Activated CD4-positive, alpha-beta T cell treated with anti-CD3 and anti-CD28 coated beads for 4 hours (primary cell): ENCODE data around the gene SLC22A23.
A peak's percentile ranks its signal among the peaks of the same experiment; 100 is the strongest.

Experiments
- DNase-seq, 2 donors: peaks; one replicate each; pipeline ENCODE4 v3.0.0-alpha.2; 2020

Gene SLC22A23

DNA sequence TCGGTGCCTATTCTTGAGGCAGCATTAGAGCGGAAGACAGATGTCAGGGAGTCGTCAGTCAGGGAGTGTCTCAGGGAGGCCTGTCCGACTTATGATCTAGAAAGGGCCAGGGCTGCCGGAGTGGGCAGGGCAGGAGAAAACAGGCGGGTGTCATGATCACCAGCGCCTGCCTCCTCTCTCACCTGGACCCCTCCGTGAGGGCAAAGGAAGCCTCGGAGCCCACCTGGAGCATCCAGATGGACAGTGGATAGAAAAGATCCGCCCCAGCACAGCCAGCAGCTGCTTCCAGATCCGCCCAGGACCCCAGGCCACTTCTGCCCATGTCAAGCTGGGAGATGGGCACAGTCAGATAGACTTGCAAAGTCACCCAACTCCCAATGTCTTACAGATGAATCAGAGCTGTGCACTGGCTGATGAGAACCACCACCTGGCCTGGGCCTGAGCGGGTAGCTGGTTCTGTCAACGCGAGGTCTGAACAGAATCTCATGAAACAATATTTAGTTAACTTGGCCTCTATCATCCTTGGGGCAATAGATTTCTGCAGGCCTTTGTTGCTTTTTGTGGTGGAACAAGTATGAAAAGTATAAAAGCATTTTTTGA lies 175.9 kb downstream of the SLC22A23 start:
- DNase-seq, result no peak

DNA sequence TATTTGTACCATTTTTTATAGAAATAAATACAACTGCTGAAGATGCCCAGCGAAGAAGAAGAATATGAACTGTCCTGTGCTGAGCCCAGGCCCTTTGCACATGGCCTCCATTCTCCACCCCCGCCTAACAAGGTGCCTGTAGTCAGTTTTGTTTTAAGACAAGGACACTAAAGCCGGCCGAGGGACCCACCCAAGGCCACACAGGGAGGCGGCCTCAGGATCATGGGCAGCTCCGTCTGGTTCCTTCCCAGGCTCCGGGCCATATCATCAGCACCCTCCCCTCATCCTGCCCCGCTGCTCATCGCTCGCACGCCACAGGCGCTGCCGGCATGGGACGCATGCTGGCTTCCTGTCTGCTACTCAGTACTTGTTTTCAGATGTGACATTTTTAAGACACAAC lies 176.8 kb downstream of the SLC22A23 start:
- DNase-seq, result no peak

DNA sequence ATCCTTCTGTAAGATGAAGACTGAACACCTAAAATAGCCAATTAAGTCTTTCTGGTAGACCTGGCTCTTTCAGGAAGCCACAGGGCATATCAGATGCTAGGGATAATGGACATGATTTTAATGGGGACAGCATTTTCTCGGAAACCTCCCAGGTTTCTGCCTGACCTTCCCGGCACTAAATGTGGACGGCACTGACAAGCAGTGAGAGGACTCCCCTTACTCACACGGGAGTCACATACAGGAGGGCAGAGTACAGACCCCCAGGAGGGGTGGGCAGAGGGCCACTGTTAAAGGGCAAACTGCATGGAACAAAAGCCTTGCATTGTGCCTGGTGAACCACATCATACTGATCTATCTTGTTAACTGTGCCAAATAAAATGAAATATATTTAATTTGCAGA lies 178.2 kb downstream of the SLC22A23 start:
- DNase-seq, result no peak

DNA sequence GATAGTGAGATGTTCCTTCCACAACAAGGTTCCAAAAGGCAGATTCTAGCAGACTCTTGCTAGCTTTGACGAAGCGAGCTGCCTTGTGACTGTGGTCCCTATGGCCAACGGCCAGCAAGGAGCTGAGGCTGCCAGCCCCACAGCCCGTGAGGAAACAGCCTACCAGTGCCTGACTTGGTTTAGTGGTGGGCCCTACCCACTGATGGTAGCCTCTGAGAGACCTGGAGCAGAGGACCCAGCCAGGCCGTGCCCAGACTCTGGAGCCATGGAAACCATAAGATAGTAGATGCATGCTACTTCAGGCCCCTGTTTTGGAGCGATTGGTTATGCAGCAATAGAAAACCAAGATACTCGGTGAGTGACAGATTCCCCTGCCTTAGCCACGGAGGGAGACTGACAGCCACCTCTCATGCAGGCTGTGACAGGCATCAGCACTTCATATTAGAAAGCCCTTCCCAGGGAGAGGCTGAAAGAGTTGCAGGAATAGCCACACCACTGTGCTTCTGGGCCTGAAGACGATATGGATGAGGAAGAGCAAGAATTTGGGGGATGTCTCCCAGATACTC lies 178.9 kb downstream of the SLC22A23 start:
- DNase-seq, result no peak

DNA sequence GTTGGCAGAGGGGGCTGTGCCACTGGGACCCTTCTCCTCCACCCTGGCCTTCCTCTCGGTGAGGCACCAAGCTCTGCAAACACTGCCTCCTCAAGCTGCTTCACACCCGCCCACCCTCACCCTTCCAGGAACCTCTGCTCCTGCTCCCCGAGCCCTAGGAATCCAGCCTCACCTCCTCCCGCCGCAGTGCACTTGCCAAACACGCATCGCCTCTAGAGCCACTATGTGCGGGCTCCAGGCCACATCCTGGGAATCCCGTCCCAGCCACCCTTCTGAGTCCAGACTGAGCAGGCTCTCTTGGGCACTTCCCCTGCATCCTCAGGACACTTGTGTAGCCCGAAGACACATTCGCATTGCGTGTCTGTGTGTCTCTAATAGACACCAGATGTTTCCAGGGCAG lies 179.6 kb downstream of the SLC22A23 start:
- no peak for DNase-seq

DNA sequence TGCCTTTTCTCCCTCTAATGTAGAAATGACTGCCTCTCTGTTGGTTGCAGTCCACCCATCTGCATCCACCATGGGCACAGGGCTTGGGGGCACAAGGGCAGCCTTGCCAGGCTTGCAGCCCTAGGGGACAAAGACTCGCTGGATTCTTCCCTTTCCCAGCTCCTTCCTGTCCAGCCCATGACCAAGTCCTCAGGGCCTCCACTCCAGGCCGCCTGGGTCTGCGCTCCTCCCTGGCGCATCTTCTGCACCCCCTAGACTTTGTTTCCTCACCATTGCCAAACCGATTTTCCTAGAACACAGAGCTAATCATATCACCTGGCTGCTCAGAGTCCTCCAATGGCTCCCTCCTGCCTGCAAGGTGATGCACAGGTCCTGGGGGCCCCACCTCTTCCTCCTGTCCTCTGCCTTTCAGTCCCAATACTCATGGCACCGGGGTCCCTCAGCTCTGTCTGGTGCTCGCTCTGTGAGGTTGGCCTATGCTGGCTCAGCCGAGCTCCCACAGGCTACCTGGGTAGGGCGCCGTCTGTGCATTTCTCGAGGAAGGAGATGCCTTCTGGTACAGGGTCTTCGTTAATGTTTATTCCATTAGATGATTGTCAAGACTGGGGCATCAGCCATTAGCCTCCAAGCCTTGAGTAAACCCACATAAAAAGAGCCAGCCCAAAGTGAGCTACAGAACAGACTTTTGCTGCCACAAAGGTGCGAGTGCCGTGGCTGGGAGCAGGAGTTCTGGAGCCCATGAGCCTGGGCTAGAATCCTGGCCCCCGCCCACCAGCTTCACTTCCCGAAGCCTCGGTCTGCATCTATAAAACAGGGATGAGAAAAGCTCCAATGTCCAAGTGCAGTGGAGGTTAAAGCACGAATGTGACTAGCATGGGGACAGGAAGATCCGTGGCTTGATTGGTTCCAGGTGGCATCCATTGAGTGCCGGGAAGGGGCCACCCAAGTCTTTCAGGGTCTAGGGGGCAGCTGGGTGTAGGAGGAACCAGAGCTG lies 180.4 kb downstream of the SLC22A23 start:
- DNase-seq, result no peak

DNA sequence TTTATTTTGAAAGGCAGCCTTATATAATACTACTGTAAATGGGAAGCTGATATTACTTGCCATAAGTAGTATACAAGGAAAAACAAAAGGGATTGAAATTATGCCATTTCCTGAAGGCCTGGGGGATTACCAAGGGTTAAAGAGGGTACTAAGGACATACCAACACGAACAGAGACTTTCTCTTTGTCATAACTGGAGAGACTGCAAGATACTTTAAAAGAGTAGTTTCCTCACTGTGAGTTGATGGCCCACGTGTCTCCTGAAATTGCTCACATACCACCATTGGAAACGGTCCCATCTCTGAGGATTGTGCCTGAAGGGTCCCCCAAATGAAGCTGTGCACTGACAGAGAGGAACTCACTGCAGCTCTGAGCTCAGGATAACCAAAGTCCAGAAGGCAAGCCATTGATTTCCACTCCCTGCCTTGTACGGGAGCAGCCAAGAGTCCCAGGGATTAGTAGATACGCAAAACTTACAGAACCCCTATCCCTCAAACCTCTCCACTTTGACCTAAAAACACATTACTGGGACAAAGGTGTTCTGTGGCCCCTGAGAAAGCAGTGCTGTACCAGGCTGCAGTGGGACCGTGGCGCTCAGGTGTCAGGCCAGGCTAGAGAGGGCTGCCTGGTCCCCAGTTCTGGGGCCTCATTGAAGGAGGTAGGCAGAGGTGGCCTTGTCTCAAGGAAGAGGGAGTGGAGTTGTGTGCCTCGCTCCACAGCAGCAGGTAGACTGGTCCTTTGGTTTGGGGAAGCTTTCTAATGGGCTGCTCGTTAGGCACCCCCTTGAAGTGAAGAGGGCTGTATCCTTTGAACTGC lies 182.9 kb downstream of the SLC22A23 start:
- DNase-seq, result no peak

DNA sequence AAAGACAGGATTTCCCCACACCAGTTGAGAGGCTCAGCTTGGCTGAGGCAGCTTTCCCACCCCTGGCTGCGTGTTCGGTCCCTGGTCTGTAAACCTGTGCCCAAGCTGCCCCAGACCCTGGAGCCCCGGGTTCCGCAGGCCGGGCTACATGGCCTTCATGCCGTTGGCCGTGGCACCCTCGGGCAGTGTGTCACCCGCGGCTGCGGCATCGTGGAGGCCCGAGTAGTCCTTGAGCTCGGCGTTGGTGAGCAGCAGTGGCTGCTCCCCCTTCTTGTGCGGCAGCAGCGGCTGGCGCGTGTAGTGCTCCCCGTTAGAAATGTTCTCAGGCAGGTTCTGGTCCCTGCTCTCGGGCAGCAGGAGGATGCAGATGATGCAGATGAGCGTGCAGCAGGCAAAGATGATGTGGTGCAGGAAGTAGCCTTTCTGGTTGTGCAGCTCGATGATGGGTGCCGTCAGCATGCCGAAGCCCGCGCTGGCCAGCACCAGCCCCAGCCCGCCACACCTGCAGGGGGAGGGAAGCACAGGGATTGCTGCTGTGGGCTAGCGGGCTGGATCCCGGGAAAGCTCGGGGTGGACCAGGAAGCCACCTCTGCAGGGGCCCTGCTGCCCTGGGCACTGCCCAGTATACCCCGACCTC lies 183.8 kb downstream of the SLC22A23 start:
- DNase-seq, result no peak

DNA sequence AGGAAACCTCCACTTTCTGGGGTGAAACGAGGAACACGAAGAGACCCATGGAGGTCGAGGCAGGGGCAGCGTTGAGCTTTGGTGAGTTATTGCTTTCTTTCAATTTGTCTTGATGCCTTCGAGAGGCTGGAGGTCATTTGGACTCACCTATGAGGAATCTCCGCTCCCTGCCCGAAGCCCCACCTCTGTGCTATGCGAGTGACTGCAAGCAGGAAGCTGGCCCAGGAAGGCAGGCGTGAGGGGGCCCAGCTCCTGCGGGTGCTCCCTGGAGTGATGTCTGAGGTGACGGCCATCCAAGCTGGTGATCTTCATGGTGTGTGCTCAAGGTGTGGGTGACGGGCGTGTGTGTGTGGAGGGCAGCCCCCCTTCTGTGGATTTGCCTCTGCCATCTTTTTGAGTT lies 185.1 kb downstream of the SLC22A23 start:
- DNase-seq, result no peak

DNA sequence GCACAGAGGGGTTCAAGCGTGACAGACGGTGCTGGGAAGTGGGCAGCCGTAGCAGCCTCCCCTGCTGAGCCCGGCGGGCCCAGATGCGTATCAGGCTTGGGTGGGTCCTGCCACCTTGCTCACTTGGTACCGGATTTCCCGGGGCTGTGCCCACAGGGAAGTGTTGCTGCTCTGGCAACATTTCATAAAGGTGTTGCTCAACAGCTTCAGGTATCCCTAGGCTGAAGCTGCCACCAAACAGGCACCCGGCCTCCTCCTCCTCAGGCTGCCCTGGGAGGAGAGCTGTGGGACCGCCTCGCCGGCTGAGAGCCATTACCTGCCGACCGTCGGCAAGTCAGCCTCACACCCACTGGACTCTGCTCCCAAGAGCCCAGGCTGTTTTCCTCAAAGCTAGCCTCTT lies 186.6 kb downstream of the SLC22A23 start:
- DNase-seq, result no peak

DNA sequence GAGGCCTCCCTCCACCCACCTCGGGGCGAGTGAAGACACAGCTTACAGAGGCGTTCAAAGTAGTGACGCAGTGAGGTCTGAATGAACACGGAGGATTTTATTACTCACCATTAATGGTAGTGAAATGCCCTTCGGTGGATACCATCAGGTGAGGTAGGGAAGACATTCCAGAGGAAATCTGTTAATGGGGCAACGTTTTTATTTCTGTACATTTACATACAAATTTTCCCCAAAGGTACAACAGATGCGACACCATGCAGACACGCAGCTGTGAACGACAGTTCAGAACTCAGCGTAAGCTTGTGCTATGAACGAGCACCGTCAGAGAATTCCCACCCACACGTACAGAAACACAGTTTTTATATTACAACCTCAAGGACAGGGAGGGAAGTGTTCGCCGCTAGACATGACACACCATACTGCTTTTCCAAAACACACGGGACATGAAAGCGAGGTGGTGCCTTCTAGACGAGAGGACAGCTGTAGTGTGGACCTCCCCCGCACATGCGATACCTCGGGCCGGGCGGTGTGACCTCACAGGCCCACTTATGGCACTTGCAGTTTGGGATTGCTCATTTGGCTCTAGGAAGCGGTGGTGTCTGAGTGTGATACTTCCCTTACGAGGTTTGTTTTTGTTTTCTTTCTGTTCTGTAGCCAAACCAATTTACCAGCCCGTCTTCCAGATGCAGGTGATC lies 187.4 kb downstream of the SLC22A23 start:
- DNase-seq, result peak in 1 of 2 donors; percentile 21

DNA sequence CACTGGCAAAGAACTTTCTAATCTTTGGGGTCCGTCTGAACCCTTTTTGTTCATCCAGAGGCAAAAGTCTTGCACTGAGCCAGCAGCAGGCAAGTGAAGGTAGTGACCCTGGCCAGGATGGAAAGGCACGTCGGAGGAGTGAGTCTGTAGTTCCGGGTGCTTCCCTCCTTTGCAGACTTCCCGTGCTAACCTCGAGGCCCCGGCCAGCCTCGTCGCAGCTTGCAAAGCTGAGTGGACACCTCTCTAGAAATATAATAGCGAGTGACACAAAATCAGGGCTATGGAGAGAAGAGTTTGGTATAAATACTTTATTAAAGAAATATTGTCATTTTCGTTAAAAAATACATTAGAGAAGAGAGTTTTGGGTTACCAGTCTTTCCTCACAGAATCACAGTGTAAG lies 188.2 kb downstream of the SLC22A23 start:
- no peak for DNase-seq

DNA sequence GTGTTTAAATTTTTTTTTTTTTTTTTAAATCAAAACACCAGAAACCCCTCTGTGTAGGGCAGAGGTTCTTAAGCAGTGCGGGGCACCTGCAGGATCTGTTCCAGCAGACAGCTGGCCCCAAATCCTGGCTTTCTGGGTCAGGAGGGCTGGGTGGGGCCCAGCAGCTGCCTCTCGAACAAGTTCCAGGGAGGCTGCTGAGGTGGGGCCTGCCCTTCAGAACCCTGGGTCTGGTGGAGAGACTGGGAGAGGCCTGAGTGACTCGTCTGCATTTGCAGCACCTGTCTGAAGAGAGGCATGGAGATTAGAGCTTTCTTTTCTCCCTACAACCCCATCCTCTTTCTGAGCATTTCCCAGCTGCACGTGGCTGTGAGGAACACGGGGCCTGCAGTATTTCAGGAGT lies 189.7 kb downstream of the SLC22A23 start:
- DNase-seq, result no peak

DNA sequence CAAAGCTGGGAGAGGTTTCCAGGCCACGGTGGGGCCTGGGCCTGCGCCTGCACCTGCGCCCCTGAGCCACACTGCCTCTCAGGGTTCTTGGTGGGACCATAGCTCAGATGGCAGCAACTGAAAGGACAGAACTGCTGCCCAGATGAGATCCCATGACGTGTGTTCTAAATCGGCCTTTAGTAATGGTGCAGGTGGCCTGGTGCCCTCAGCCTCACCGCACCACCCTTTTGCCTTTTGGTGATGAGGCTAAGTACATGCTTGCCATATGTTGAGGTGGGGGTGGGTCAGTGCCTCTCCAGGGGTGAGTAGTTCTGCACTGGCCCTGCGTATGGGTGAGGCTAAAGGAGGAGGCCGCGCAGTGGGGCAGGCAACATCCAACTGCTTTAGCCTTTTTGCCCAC lies 190.7 kb downstream of the SLC22A23 start:
- no peak for DNase-seq

DNA sequence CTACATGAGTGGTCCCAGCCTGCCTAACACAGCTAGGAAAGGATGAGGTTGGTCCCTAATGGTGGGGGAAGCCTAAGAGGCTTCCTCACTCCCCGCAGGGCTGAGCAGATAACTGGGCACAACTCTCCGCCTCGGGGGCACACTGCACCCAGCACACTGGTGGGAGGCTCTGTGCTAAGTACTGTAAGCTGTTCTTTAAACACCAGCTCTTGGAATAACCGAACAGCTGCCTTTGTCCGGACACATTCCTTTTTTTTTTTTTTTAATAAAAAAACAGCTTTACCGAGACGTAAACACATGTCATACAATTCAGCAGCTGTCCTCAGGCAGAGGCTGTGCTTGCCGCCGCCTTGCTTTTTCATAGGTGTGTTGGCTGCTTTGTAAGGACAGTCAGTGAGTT lies 191.2 kb downstream of the SLC22A23 start:
- DNase-seq, result no peak

DNA sequence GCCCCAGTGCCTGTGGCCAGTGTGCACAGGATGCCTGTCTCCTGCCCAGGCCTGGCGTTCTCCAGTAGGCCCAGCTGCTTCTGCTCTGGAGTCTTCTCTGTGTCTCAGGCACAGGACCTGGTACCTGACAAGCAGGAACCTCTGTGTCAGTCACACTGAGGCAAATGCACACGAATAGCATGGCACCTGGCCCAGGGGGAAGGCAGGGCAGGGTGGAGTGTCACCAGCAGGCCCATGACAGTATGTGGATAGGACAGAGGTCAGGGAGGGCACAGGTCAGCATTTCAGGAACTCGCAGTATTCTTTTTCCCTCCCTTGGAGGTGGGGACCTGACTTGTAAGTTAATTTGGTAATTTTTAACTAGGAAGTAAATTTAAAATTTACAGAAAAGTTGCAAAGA lies 192.5 kb downstream of the SLC22A23 start:
- DNase-seq, result no peak

DNA sequence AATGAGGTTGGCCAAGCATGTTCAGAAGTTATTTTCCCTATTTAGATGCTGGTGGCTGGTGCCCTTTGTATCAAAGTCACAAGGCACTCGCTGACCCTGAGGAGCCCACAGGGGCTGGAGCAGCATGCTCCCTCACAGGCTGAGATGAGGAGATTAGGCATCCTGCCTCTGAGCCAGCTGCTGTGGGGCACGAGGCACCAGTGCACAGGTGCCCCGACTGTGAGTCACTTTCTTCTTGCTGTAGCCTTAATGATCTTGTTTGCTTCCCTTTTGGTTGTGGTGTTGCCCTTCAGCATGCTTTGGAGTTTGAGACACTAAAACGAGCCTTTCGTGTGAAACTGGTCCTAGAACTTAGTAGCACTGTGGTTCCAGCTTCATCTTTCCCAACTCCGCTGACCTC lies 193.8 kb downstream of the SLC22A23 start:
- DNase-seq, result no peak

DNA sequence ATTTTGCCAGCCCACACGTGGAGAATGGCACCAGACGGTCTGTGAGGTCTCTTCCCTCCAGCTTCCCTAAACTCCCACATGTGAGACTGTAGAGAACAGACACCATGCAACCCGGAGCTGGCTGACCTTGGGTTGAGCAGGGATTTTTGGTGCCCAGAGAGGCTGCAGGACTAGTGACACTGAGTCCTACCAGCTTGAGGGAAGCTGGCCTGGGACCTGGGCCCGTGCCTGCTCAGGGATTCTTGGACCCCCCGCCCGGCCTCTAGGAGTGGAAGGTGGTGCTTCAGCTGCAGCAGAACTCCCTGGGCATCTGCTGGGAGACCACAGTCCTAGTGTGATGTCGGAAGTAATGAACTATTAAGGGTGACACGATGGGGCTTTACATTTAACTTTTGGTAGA lies 194.9 kb downstream of the SLC22A23 start:
- no peak for DNase-seq

DNA sequence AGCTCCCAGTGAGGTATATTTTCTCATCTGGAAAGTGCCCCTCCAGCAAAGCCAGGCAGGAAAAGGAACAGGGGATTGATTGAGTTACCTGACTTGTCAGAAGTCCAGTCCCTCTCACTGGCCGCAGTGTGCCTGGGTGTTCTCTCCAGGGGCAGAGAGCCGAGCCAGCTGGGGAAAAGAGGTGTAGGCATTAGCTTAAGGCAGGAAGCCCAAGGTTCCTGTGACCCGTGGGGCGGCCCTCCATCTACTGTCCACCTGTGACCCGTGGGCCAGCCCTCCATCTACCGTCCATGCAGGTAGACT lies 195.4 kb downstream of the SLC22A23 start:
- DNase-seq, result no peak

DNA sequence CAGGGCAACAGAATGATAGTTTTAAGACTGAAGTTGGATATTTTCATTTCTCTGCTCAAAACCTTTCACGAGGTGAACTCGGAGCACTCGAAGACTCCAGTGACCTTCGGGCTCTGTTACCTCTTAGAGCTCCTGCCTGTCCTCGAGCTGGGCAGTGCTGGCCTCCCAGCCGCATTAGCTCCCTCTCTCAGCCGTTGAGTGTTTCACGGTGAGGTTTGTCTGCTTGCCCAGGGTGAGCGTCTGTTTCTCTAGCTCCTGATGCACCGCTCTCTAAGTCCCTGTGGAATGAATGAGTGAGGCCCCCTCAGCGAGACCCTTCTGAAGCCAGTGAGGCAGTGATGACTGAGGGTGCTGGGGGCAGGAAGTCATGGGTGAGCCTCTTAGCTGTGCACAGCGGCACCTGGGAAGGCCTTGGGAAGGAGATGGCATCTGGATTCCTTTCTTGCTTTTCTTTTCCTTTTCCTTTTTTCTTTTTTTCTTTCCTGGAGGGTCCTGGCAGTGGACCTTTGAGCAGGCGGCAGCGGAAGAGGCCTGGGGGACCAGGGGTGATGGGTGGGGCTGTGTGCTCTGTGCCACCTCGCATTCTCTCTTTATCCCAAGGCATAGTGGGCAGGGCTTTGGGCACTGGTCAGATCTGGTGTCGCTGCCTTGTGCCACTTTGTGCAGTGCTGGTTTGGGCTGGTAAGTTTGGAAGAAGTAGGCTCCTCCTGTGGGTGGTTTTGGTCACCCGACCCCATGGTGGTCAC lies 195.9 kb downstream of the SLC22A23 start:
- DNase-seq, result no peak

DNA sequence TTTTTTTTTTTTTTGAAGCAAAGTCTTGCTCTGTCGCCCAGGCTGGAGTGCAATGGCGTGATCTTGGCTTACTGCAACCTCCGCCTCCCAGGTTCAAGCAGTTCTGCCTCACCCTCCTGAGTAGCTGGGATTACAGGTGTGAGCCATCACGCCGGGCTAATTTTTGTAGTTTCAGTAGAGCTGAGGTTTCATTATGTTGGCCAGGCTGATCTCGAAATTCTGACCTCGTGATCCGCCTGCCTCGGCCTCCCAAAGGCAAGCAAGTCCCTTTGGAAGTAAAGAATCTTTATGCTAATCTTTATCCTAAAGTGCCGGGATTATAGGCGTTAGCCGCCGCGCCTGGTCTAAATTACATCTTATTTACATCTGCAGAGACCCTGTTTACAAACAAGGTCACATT lies 196.6 kb downstream of the SLC22A23 start:
- DNase-seq, result no peak
